HFFc6 (cell line): ENCODE data around the gene SAP30. TPM values are rescaled to one million over a fixed set of nuclear protein-coding genes. Genes with fewer than 3 reads are reported as not detected.

ENCODE experiments used
- DNase-seq: peaks from one replicate; pipeline ENCODE4 v3.0.0-alpha.2; 2018
- H3K27ac Mint-ChIP-seq: 2 replicates; pipeline ENCODE4 v1.8.0; 2020; ENCODE audit warnings: mild to moderate bottlenecking, mixed read lengths
- H3K27me3 Mint-ChIP-seq: 2 replicates; pipeline ENCODE4 v1.8.0; 2021; ENCODE audit warnings: mild to moderate bottlenecking, moderate library complexity, mixed read lengths; ENCODE audit not compliant: insufficient read depth
- H3K36me3 Mint-ChIP-seq: 2 replicates; pipeline ENCODE4 v1.8.0; 2021; ENCODE audit warnings: low read depth, mixed read lengths
- H3K4me1 Mint-ChIP-seq: 2 replicates; pipeline ENCODE4 v1.8.0; 2020; ENCODE audit warnings: low read depth, mixed read lengths
- H3K4me3 Mint-ChIP-seq: 2 replicates; pipeline ENCODE4 v1.8.0; 2020; ENCODE audit warnings: mild to moderate bottlenecking, moderate library complexity, mixed read lengths
- H3K9me3 Mint-ChIP-seq: 2 replicates; pipeline ENCODE4 v1.8.0; 2020; ENCODE audit warnings: mild to moderate bottlenecking, mixed read lengths
- CTCF ChIP-seq: fragments of 200-600 bp; sonication (generic); IDR thresholded peaks from 2 replicates; pipeline ENCODE4 v1.5.0; 2021; ENCODE audit warnings: antibody characterized with exemption, mild to moderate bottlenecking
- total RNA-seq, 6 experiments: library from RNA; stranded (reverse); fragmentation: NEBNext Ultra II Directional; extraction: Animal tissue kit (Norgen Biotek cat#: 25700); gene quantifications; 2 replicates in 1 of 6; 3 replicates in 5 of 6; pipeline ENCODE4 v1.2.3, GENCODE V29; 2021

The SAP30 gene
- total RNA-seq, 6 experiments from 2014 or later, result 9.3 to 17.0 (median 14.2) TPM

- Mint-ChIP-seq H3K27ac (peak overlapping the region; percentile 90), H3K27me3 (no peaks in the 10 kb centered on the region), H3K4me3 (peak overlapping the region; percentile 55), H3K36me3 (no peaks in the 10 kb centered on the region), H3K4me1 (peaks cover 49% of the 10 kb centered on the region), H3K9me3 (no peaks in the 10 kb centered on the region; the same call in 1 of the 2 replicates)
- DNase-seq, result peak; percentile 86
- peak; percentile 30; the same call in 1 of the 2 replicates for TF ChIP-seq CTCF
These were observed 54.4 kb downstream of the SAP30 start for GRCh38 chr4:173424899-173425805.

GRCh38 chr4:173426064-173426463 lies 55.3 kb downstream of the SAP30 start:
- TF ChIP-seq CTCF, result no peak
- H3K27ac Mint-ChIP-seq, result peak overlapping the region; percentile 90
- H3K4me3 Mint-ChIP-seq, result no peak overlapping the region
- H3K9me3 Mint-ChIP-seq, result no peaks in the 10 kb centered on the region; the same call in 1 of the 2 replicates
- H3K27me3 Mint-ChIP-seq, result no peaks in the 10 kb centered on the region
- no peak for DNase-seq
- peaks cover 40% of the 10 kb centered on the region for H3K4me1 Mint-ChIP-seq
- H3K36me3 Mint-ChIP-seq, result peaks cover 4% of the 10 kb centered on the region; the same call in 1 of the 2 replicates

Other genes with a start within 250 kb of the SAP30 start
- gene GALNT7, start 202.1 kb upstream of the SAP30 start, total RNA-seq, result 10 to 100 TPM; 10.9 to 24.3 (median 23.0) TPM
- gene HMGB2, start 36.6 kb upstream of the SAP30 start, total RNA-seq, result 100 to 1,000 TPM in 4 of 6 experiments, 10 to 100 TPM in 2; 53.0 to 130 (median 117) TPM
- gene SCRG1, start 28.2 kb downstream of the SAP30 start, total RNA-seq, result not detected
- gene HAND2, start 159.3 kb downstream of the SAP30 start, total RNA-seq, result 1 to 10 TPM in 2 of 6 experiments, under 1 TPM in 4; 0.35 to 3.7 (median 0.51) TPM